GM18498 (cell line): ENCODE data around the gene RAPGEF4.
"Not testable (repeated sequence)": the region's sequence is repeated elsewhere in the genome, so short reads cannot be mapped to it uniquely, and the experiment has no call there.

ENCODE experiments used
- ATAC-seq: cut with Tn5 transposase; IDR thresholded peaks from one replicate; pipeline ENCODE4 v1.9.1; 2021; ENCODE audit warnings: mild to moderate bottlenecking, moderate library complexity; ENCODE audit not compliant: unreplicated experiment

Gene RAPGEF4

GRCh38 chr2:172770887-172771286, 35.2 kb downstream of the RAPGEF4 start:
- ATAC-seq, result no peak

GRCh38 chr2:172772633-172773032, 37.0 kb downstream of the RAPGEF4 start:
- no peak for ATAC-seq

GRCh38 chr2:172774302-172774701, 38.7 kb downstream of the RAPGEF4 start:
- no peak for ATAC-seq

GRCh38 chr2:172775319-172775718, 39.7 kb downstream of the RAPGEF4 start:
- ATAC-seq, result no peak

- no peak for ATAC-seq
Observed at GRCh38 chr2:172777431-172777830, 41.8 kb downstream of the RAPGEF4 start.

- ATAC-seq, result no peak
Observed at GRCh38 chr2:172782506-172783164, 47.0 kb downstream of the RAPGEF4 start.

GRCh38 chr2:172783165-172783898, 47.7 kb downstream of the RAPGEF4 start:
- no peak for ATAC-seq

GRCh38 chr2:172788871-172789270, 53.2 kb downstream of the RAPGEF4 start:
- ATAC-seq, result no peak

- ATAC-seq, result no peak
Observed at GRCh38 chr2:172790404-172790803, 54.8 kb downstream of the RAPGEF4 start.

GRCh38 chr2:172791953-172792352, 56.3 kb downstream of the RAPGEF4 start:
- no peak for ATAC-seq

- ATAC-seq, result no peak
Observed at GRCh38 chr2:172792711-172793110, 57.1 kb downstream of the RAPGEF4 start.

GRCh38 chr2:172803308-172803707, 67.7 kb downstream of the RAPGEF4 start:
- not testable (repeated sequence) for ATAC-seq

- no peak for ATAC-seq
Observed at GRCh38 chr2:172804423-172804822, 68.8 kb downstream of the RAPGEF4 start.

GRCh38 chr2:172806493-172806892, 70.8 kb downstream of the RAPGEF4 start:
- ATAC-seq, result no peak

- ATAC-seq, result no peak
Observed at GRCh38 chr2:172806996-172807395, 71.4 kb downstream of the RAPGEF4 start.

GRCh38 chr2:172808156-172808555, 72.5 kb downstream of the RAPGEF4 start:
- no peak for ATAC-seq

- ATAC-seq, result no peak
Observed at GRCh38 chr2:172811027-172811426, 75.4 kb downstream of the RAPGEF4 start.

GRCh38 chr2:172812158-172812744, 76.6 kb downstream of the RAPGEF4 start:
- no peak for ATAC-seq

- no peak for ATAC-seq
Observed at GRCh38 chr2:172813314-172813888, 77.8 kb downstream of the RAPGEF4 start.

- no peak for ATAC-seq
Observed at GRCh38 chr2:172817411-172817810, 81.8 kb downstream of the RAPGEF4 start.

GRCh38 chr2:172819943-172820342, 84.3 kb downstream of the RAPGEF4 start:
- no peak for ATAC-seq
